HepG2 (cell line): Measurements from ENCODE around the gene NFE2L1. TPM values are rescaled to one million over a fixed set of nuclear protein-coding genes. Genes with fewer than 3 reads are reported as not detected.

Source experiments
- BORCS8-MEF2B ChIP-seq: sonication (generic); formaldehyde crosslinking; IDR thresholded peaks from 2 replicates; pipeline ENCODE4 v1.8.0; 2022; ENCODE audit warnings: mild to moderate bottlenecking, missing genetic modification reagents
- GABPB1 ChIP-seq: IDR thresholded peaks from 2 replicates; pipeline ENCODE4 v1.6.1; 2016; ENCODE audit warnings: mild to moderate bottlenecking, missing genetic modification reagents, moderate library complexity, missing compliant biosample characterization
- MEIS1 ChIP-seq: sonication (generic); formaldehyde crosslinking; IDR thresholded peaks from 2 replicates; pipeline ENCODE4 v1.9.0; 2021; ENCODE audit warnings: mild to moderate bottlenecking, missing genetic modification reagents, moderate library complexity, borderline replicate concordance
- MIER2 ChIP-seq: IDR thresholded peaks from 2 replicates; pipeline ENCODE4 v1.6.1; 2016; ENCODE audit warnings: missing biosample characterization, missing genetic modification reagents
- SRSF9 ChIP-seq: fragments of 200-400 bp; formaldehyde crosslinking; IDR thresholded peaks from 2 replicates; pipeline ENCODE4 v1.6.1; 2018; ENCODE audit warnings: borderline replicate concordance, mild to moderate bottlenecking, low read depth, low read length; ENCODE audit not compliant: insufficient read depth, poor library complexity, severe bottlenecking
- ZNF34 ChIP-seq: sonication (generic); formaldehyde crosslinking; IDR thresholded peaks from 2 replicates; pipeline ENCODE4 v1.4.0; 2020; ENCODE audit warnings: mild to moderate bottlenecking, missing genetic modification reagents, borderline replicate concordance
- polyA plus RNA-seq, 8 experiments: library from polyadenylated mRNA; depleted of rRNA in 3 of 8; stranded (reverse) in 7 of 8; unstranded in 1 of 8; fragments of >200 nt; fragmentation: Illumina TruSeq in 4 of 8; extraction: Trizol in 4 of 8; gene quantifications; 2 replicates each; pipeline versions ENCODE4 v1.2.1 to v1.2.3, GENCODE V29; 2011 to 2016; ENCODE audit warnings: low read depth in 4 of 8, missing spikeins in 1 of 8, mixed read lengths in 1 of 8; ENCODE audit not compliant: insufficient read depth in 1 of 8
- total RNA-seq, 5 experiments: library from RNA; depleted of rRNA; stranded (reverse); fragments of >200 nt; fragmentation: Illumina TruSeq; extraction: Trizol; gene quantifications; 2 replicates each; pipeline ENCODE4 v1.2.3, GENCODE V29; 2016; ENCODE audit warnings: low read depth in 1 of 5
- TF ChIP-seq, protein P1 (sequence below): sonication (generic); formaldehyde crosslinking; IDR thresholded peaks from 2 replicates; pipeline ENCODE4 v1.9.0; 2021; ENCODE audit warnings: missing genetic modification reagents, mild to moderate bottlenecking, borderline replicate concordance
- TF ChIP-seq, protein P2 (sequence below): sonication (generic); formaldehyde crosslinking; IDR thresholded peaks from 2 replicates; pipeline ENCODE4 v1.4.0; 2020; ENCODE audit warnings: mild to moderate bottlenecking, missing genetic modification reagents
- TF ChIP-seq, protein P3 (sequence below): sonication (generic); formaldehyde crosslinking; IDR thresholded peaks from 2 replicates; pipeline ENCODE4 v1.4.0; 2020; ENCODE audit warnings: mild to moderate bottlenecking, low read depth, missing genetic modification reagents
- TF ChIP-seq, protein P4 (sequence below): sonication (generic); formaldehyde crosslinking; IDR thresholded peaks from 2 replicates; pipeline ENCODE4 v1.9.0; 2021; ENCODE audit warnings: mild to moderate bottlenecking, missing genetic modification reagents
- TF ChIP-seq, protein P5 (sequence below): sonication (generic); formaldehyde crosslinking; IDR thresholded peaks from 2 replicates; pipeline ENCODE4 v1.5.0; 2020; ENCODE audit warnings: mild to moderate bottlenecking, missing genetic modification reagents, moderate library complexity
- TF ChIP-seq, protein P6 (sequence below): fragments of 450-650 bp; IDR thresholded peaks from 2 replicates; pipeline ENCODE4 v1.6.1; 2016

NFE2L1 gene
- total and polyA plus RNA-seq, 2 of the 13 experiments (the other 11 are each of a cell fraction or from before 2014, with no cell fraction given), result 67.0 to 234 TPM

DNA sequence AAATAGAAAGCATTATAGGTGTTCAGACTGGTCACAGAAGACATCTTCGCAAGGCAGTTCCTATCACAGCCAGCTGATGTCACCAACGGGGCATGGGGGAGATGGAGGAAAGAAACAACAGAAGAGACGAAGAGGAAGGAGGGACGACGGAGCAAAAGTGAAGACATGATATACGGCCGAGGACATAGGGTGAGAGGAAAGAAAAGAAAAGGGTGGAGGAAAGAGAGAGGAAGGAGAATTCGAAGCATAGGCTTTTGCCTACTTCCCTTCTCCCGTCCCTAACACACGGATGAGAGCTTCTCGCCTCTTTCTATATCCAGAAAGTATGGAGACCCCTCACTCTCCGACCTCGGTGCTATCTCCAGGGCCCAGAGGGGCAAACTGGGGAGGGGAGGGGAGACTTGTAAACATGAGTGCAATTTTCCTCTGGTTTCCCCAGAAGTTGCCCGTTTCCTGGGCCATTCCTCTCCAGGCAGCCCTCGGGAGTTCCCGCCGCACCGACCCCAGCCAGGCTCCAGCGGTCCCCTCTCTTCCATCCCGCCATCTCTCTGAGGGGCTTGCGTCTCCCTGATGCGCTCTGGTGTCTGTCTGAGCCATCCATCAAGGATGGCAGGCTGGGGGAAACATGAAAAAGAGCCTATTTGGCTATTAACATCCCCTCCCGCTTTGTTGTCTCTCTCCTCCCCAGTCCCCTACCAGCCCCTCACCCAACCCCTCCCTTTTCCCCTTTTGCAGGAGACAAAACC lies 36.6 kb upstream of the NFE2L1 start (continued):
- TF ChIP-seq, protein P1, sequence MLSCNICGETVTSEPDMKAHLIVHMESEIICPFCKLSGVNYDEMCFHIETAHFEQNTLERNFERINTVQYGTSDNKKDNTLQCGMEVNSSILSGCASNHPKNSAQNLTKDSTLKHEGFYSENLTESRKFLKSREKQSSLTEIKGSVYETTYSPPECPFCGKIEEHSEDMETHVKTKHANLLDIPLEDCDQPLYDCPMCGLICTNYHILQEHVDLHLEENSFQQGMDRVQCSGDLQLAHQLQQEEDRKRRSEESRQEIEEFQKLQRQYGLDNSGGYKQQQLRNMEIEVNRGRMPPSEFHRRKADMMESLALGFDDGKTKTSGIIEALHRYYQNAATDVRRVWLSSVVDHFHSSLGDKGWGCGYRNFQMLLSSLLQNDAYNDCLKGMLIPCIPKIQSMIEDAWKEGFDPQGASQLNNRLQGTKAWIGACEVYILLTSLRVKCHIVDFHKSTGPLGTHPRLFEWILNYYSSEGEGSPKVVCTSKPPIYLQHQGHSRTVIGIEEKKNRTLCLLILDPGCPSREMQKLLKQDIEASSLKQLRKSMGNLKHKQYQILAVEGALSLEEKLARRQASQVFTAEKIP (CRISPR knock-in tag), result no peak
- no peak for TF ChIP-seq MIER2 (CRISPR knock-in tag)
- TF ChIP-seq ZNF34 (CRISPR knock-in tag), result no peak
- no peak for TF ChIP-seq SRSF9
- no peak for TF ChIP-seq BORCS8-MEF2B (CRISPR knock-in tag)
- TF ChIP-seq, protein P2, sequence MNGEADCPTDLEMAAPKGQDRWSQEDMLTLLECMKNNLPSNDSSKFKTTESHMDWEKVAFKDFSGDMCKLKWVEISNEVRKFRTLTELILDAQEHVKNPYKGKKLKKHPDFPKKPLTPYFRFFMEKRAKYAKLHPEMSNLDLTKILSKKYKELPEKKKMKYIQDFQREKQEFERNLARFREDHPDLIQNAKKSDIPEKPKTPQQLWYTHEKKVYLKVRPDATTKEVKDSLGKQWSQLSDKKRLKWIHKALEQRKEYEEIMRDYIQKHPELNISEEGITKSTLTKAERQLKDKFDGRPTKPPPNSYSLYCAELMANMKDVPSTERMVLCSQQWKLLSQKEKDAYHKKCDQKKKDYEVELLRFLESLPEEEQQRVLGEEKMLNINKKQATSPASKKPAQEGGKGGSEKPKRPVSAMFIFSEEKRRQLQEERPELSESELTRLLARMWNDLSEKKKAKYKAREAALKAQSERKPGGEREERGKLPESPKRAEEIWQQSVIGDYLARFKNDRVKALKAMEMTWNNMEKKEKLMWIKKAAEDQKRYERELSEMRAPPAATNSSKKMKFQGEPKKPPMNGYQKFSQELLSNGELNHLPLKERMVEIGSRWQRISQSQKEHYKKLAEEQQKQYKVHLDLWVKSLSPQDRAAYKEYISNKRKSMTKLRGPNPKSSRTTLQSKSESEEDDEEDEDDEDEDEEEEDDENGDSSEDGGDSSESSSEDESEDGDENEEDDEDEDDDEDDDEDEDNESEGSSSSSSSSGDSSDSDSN (CRISPR knock-in tag), result no peak
- TF ChIP-seq, protein P3, sequence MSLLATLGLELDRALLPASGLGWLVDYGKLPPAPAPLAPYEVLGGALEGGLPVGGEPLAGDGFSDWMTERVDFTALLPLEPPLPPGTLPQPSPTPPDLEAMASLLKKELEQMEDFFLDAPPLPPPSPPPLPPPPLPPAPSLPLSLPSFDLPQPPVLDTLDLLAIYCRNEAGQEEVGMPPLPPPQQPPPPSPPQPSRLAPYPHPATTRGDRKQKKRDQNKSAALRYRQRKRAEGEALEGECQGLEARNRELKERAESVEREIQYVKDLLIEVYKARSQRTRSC (CRISPR knock-in tag), result no peak
- TF ChIP-seq, protein P4, sequence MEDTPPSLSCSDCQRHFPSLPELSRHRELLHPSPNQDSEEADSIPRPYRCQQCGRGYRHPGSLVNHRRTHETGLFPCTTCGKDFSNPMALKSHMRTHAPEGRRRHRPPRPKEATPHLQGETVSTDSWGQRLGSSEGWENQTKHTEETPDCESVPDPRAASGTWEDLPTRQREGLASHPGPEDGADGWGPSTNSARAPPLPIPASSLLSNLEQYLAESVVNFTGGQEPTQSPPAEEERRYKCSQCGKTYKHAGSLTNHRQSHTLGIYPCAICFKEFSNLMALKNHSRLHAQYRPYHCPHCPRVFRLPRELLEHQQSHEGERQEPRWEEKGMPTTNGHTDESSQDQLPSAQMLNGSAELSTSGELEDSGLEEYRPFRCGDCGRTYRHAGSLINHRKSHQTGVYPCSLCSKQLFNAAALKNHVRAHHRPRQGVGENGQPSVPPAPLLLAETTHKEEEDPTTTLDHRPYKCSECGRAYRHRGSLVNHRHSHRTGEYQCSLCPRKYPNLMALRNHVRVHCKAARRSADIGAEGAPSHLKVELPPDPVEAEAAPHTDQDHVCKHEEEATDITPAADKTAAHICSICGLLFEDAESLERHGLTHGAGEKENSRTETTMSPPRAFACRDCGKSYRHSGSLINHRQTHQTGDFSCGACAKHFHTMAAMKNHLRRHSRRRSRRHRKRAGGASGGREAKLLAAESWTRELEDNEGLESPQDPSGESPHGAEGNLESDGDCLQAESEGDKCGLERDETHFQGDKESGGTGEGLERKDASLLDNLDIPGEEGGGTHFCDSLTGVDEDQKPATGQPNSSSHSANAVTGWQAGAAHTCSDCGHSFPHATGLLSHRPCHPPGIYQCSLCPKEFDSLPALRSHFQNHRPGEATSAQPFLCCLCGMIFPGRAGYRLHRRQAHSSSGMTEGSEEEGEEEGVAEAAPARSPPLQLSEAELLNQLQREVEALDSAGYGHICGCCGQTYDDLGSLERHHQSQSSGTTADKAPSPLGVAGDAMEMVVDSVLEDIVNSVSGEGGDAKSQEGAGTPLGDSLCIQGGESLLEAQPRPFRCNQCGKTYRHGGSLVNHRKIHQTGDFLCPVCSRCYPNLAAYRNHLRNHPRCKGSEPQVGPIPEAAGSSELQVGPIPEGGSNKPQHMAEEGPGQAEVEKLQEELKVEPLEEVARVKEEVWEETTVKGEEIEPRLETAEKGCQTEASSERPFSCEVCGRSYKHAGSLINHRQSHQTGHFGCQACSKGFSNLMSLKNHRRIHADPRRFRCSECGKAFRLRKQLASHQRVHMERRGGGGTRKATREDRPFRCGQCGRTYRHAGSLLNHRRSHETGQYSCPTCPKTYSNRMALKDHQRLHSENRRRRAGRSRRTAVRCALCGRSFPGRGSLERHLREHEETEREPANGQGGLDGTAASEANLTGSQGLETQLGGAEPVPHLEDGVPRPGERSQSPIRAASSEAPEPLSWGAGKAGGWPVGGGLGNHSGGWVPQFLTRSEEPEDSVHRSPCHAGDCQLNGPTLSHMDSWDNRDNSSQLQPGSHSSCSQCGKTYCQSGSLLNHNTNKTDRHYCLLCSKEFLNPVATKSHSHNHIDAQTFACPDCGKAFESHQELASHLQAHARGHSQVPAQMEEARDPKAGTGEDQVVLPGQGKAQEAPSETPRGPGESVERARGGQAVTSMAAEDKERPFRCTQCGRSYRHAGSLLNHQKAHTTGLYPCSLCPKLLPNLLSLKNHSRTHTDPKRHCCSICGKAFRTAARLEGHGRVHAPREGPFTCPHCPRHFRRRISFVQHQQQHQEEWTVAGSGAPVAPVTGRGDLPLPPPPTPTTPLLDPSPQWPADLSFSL (CRISPR knock-in tag), result no peak
- TF ChIP-seq, protein P5, sequence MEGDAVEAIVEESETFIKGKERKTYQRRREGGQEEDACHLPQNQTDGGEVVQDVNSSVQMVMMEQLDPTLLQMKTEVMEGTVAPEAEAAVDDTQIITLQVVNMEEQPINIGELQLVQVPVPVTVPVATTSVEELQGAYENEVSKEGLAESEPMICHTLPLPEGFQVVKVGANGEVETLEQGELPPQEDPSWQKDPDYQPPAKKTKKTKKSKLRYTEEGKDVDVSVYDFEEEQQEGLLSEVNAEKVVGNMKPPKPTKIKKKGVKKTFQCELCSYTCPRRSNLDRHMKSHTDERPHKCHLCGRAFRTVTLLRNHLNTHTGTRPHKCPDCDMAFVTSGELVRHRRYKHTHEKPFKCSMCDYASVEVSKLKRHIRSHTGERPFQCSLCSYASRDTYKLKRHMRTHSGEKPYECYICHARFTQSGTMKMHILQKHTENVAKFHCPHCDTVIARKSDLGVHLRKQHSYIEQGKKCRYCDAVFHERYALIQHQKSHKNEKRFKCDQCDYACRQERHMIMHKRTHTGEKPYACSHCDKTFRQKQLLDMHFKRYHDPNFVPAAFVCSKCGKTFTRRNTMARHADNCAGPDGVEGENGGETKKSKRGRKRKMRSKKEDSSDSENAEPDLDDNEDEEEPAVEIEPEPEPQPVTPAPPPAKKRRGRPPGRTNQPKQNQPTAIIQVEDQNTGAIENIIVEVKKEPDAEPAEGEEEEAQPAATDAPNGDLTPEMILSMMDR (CRISPR knock-in tag), result peak; percentile 58
- peak; percentile 8; the same call in 1 of the 2 replicates for TF ChIP-seq GABPB1 (CRISPR knock-in tag)
- TF ChIP-seq, protein P6, sequence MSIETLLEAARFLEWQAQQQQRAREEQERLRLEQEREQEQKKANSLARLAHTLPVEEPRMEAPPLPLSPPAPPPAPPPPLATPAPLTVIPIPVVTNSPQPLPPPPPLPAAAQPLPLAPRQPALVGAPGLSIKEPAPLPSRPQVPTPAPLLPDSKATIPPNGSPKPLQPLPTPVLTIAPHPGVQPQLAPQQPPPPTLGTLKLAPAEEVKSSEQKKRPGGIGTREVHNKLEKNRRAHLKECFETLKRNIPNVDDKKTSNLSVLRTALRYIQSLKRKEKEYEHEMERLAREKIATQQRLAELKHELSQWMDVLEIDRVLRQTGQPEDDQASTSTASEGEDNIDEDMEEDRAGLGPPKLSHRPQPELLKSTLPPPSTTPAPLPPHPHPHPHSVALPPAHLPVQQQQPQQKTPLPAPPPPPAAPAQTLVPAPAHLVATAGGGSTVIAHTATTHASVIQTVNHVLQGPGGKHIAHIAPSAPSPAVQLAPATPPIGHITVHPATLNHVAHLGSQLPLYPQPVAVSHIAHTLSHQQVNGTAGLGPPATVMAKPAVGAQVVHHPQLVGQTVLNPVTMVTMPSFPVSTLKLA, result no peak
- TF ChIP-seq MEIS1 (CRISPR knock-in tag), result 0 out of 2 replicates have a peak, but pooled peaks have one; percentile 19
